Activated CD8-positive, alpha-beta memory T cell treated with anti-CD3 and anti-CD28 coated beads for 4 hours (primary cell): Measurements from ENCODE around the gene PRF1.
"Not testable (repeated sequence)": the region's sequence is repeated elsewhere in the genome, so short reads cannot be mapped to it uniquely, and the experiment has no call there.

ENCODE experiments used
- DNase-seq, 2 donors: peaks; one replicate each; pipeline ENCODE4 v3.0.0-alpha.2; 2020; ENCODE audit warnings: low read depth in 2 of 2

PRF1 gene

GRCh38 chr10:70602665-70603448 lies at the start of gene PRF1:
PRF1 (minus strand) TSS chr10:70602741; CDS start chr10:70600902, 1,839 bp downstream.
- DNase-seq, result peak; percentile 76 to 80

- no peak for DNase-seq
These were observed 49.1 kb upstream of the PRF1 start for GRCh38 chr10:70651661-70652060.

- DNase-seq, result no peak
These were observed 48.2 kb upstream of the PRF1 start for GRCh38 chr10:70650718-70651117.

GRCh38 chr10:70650104-70650503 lies 47.6 kb upstream of the PRF1 start:
- no peak for DNase-seq

- no peak for DNase-seq
These were observed 47.0 kb upstream of the PRF1 start for GRCh38 chr10:70649526-70649925.

- no peak for DNase-seq
These were observed 45.9 kb upstream of the PRF1 start for GRCh38 chr10:70648427-70648826.

GRCh38 chr10:70647086-70647485 lies 44.5 kb upstream of the PRF1 start:
- DNase-seq, result no peak

- not testable (repeated sequence) for DNase-seq
These were observed 42.4 kb upstream of the PRF1 start for GRCh38 chr10:70644959-70645358.

- DNase-seq, result not testable (repeated sequence)
These were observed 40.7 kb upstream of the PRF1 start for GRCh38 chr10:70643272-70643671.

- not testable (repeated sequence) for DNase-seq
These were observed 37.3 kb upstream of the PRF1 start for GRCh38 chr10:70639640-70640383.

- DNase-seq, result not testable (repeated sequence)
These were observed 32.0 kb upstream of the PRF1 start for GRCh38 chr10:70634515-70634914.

- no peak for DNase-seq
These were observed 31.5 kb upstream of the PRF1 start for GRCh38 chr10:70634011-70634410.

GRCh38 chr10:70631735-70632134 lies 29.2 kb upstream of the PRF1 start:
- DNase-seq, result not testable (repeated sequence)

- DNase-seq, result no peak
These were observed 26.8 kb upstream of the PRF1 start for GRCh38 chr10:70629338-70629737.

- no peak for DNase-seq
These were observed 23.5 kb upstream of the PRF1 start for GRCh38 chr10:70626056-70626455.

- DNase-seq, result no peak
These were observed 20.7 kb upstream of the PRF1 start for GRCh38 chr10:70622981-70623844.

GRCh38 chr10:70622541-70622940 lies 20.0 kb upstream of the PRF1 start:
- no peak for DNase-seq

GRCh38 chr10:70621503-70622078 lies 19.1 kb upstream of the PRF1 start:
- DNase-seq, result no peak

GRCh38 chr10:70620020-70620289 lies 17.4 kb upstream of the PRF1 start:
- no peak for DNase-seq

- DNase-seq, result no peak
These were observed 16.9 kb upstream of the PRF1 start for GRCh38 chr10:70619271-70620019.

- DNase-seq, result no peak
These were observed 16.1 kb upstream of the PRF1 start for GRCh38 chr10:70618663-70619062.
